ENCODE measurements around the gene GSS. TPM values are rescaled to one million over a fixed set of nuclear protein-coding genes. Genes with fewer than 3 reads are reported as not detected.

Gene GSS
- total and polyA plus RNA-seq, 3 donors from 2014 or later = 52.8 to 87.9 (median 79.3) TPM

DNA sequence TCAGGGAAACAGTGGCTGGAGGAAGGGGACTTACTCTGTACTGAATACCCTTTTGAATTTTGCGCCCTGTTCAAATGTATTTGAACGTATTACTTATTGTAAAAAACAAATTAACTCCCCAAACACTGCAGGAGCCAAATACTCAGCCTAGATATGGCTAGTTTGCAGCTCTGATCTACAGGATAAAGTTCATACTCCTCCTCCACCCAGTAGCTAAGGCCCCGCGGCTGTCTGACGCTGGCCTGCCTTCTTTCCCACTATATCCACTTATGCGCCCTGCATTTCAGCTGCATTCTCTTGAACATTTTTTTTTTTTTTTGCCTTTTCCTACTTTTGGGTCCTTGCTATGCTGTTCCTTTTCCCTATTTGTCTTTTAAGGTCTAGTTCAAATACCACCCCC, 6.5 kb downstream of the GSS start:
- intact Hi-C loops (cut with DNase I; ENCODE audit: low total_unique reads) = no loop called here
- TF ChIP-seq POLR2A (IDR thresholded peaks at IDR 0.05) = no peak
- H3K27ac ChIP-seq = no peak overlapping the region
- H3K27me3 ChIP-seq = no peaks in the 10 kb centered on the region
- H3K4me1 ChIP-seq = no peaks in the 10 kb centered on the region
- 86 to 89% methylated on average over 6 of the region's 6 CpGs for WGBS, 2 donors
- no peaks in the 10 kb centered on the region for H3K36me3 ChIP-seq (ENCODE audit: low read depth, missing control alignments)
- no peak for DNase-seq
- H3K4me3 ChIP-seq = no peak overlapping the region
- H3K9me3 ChIP-seq = no peaks in the 10 kb centered on the region

DNA sequence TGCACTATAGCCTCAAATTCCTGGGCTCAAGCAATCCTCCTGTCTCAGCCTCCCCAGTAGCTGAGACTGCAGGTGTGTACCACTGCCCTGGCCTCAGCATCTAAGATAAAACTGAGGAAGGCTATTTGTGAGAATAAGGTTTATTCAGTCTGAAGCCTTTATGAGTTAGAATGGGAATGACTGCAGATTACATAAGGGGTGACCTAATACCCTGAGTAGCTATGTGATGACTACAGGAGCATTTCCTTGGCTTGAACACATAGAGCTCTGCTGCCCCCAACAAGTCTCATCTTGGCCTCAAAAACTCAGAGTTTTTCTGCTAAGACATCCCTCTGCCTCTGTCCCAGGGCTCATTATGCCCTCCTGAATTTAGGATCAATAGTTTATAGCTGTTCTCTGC, 7.6 kb downstream of the GSS start:
- Histone ChIP-seq H3K36me3 (ENCODE audit: low read depth, missing control alignments) (no peaks in the 10 kb centered on the region), H3K27me3 (no peaks in the 10 kb centered on the region), H3K4me1 (no peaks in the 10 kb centered on the region), H3K4me3 (no peak overlapping the region), H3K9me3 (no peaks in the 10 kb centered on the region), H3K27ac (no peak overlapping the region)
- intact Hi-C loops (cut with DNase I; ENCODE audit: low total_unique reads) = no loop called here
- TF ChIP-seq, protein P1, sequence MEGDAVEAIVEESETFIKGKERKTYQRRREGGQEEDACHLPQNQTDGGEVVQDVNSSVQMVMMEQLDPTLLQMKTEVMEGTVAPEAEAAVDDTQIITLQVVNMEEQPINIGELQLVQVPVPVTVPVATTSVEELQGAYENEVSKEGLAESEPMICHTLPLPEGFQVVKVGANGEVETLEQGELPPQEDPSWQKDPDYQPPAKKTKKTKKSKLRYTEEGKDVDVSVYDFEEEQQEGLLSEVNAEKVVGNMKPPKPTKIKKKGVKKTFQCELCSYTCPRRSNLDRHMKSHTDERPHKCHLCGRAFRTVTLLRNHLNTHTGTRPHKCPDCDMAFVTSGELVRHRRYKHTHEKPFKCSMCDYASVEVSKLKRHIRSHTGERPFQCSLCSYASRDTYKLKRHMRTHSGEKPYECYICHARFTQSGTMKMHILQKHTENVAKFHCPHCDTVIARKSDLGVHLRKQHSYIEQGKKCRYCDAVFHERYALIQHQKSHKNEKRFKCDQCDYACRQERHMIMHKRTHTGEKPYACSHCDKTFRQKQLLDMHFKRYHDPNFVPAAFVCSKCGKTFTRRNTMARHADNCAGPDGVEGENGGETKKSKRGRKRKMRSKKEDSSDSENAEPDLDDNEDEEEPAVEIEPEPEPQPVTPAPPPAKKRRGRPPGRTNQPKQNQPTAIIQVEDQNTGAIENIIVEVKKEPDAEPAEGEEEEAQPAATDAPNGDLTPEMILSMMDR (IDR thresholded peaks at IDR 0.05) = no peak
- TF ChIP-seq POLR2A (IDR thresholded peaks at IDR 0.05) = no peak
- DNase-seq = no peak

DNA sequence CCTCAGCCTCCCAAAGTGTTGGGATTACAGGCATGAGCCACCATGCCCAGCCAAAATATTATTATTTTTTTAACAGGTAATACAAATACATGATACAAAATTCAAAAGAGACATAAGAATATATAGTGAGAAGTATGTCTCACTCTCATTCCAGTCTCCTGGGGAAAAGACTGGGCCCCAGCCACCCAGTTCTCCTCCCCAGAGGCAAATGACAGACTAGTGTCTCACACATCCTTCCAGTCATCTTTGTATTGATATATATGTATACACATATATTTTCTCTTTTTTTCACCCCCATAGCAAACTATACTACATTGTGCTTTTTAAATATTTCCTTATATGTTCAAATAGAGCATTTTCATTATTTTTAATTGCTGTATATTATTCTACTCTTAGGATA, 8.3 kb downstream of the GSS start:
- H3K36me3 ChIP-seq (ENCODE audit: low read depth, missing control alignments) = no peaks in the 10 kb centered on the region
- no peaks in the 10 kb centered on the region for H3K27me3 ChIP-seq
- no peak for TF ChIP-seq POLR2A (IDR thresholded peaks at IDR 0.05)
- TF ChIP-seq, protein P1 (IDR thresholded peaks at IDR 0.05) = no peak
- no peak overlapping the region for H3K4me3 ChIP-seq
- H3K4me1 ChIP-seq = no peaks in the 10 kb centered on the region
- H3K9me3 ChIP-seq = no peaks in the 10 kb centered on the region
- H3K27ac ChIP-seq = no peak overlapping the region
- DNase-seq = no peak
- intact Hi-C loops (cut with DNase I; ENCODE audit: low total_unique reads) = no loop called here

DNA sequence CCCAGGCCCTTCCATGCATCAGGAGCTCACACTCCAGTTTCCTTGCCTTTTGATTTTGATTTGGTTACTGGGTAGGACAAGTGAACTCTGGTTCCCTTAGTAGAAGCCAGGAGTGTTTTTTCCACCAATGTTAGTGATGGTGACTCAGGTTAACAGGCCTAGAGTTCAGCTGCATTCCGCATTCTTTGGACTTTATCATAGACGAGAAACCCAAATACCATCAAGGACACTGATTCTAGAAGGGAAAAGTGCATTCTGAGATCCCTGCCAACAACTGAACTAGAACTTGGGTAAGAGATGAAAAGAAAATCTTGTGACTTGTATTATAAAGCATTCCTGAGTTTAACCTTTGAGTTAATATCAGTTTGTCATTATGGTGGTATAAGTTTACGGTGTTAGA, 8.9 kb downstream of the GSS start:
- intact Hi-C loops (cut with DNase I; ENCODE audit: low total_unique reads) = no loop called here
- no peak for TF ChIP-seq POLR2A (IDR thresholded peaks at IDR 0.05)
- TF ChIP-seq, protein P1 (IDR thresholded peaks at IDR 0.05) = no peak
- no peaks in the 10 kb centered on the region for H3K4me1 ChIP-seq
- no peak overlapping the region for H3K27ac ChIP-seq
- H3K9me3 ChIP-seq = no peaks in the 10 kb centered on the region
- H3K36me3 ChIP-seq (ENCODE audit: low read depth, missing control alignments) = no peaks in the 10 kb centered on the region
- WGBS, 2 donors = 63 to 73% methylated on average over 3 of the region's 3 CpGs
- H3K4me3 ChIP-seq = no peak overlapping the region
- no peaks in the 10 kb centered on the region for H3K27me3 ChIP-seq
- no peak for DNase-seq

DNA sequence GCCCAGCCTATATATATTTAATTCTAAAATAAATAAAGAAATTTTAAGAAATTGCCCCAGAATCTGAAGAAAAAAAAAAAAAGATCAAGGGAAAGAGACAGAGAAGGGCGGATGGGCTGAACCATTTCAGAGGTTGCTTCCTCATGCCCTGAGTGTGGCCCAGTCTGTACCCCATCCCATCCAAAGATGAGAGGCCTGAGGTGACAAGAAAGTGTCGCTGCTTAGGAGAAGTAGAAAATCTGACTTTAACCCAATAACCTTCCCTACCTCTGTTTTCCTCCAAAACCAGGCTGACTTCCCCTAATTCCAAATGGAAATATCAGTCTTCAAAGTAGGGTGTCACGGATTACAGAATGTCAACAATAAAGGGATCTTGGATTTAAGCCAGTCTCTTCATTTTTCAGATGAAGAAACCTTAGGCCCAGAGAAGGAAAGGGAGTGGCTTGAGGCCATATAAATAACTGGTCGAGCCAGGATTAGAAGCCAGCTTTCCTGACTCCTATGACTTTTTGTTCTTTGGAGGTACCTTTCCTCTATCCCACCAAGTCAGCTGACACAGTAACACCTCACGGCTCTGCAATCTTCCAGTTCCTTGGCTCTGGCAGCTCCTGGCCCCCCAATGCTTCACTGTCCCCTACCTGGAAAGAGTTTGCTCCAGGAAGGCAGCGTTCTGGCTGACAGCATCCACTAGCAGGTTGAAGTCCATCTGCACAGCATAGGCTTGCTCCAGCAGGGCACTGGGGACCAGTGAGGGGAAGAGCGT, 10.1 kb downstream of the GSS start:
- Histone ChIP-seq H3K9me3 (no peaks in the 10 kb centered on the region), H3K36me3 (ENCODE audit: low read depth, missing control alignments) (no peaks in the 10 kb centered on the region), H3K4me3 (no peak overlapping the region), H3K27me3 (no peaks in the 10 kb centered on the region), H3K27ac (no peak overlapping the region), H3K4me1 (no peaks in the 10 kb centered on the region)
- no peak for DNase-seq
- TF ChIP-seq, protein P1 (IDR thresholded peaks at IDR 0.05) = no peak
- no peak for TF ChIP-seq POLR2A (IDR thresholded peaks at IDR 0.05)
- intact Hi-C loops (cut with DNase I; ENCODE audit: low total_unique reads) = no loop called here
- 78 to 87% methylated on average over 7 of the region's 7 CpGs for WGBS, 2 donors

All from testis (tissue), 3 donors.